ENCODE results near the gene FOXA3. TPM values are rescaled to one million over a fixed set of nuclear protein-coding genes. Genes with fewer than 3 reads are reported as not detected.

The FOXA3 gene
- total RNA-seq (2014; rRNA removed; shearing (Covaris generic)): 4.5 and 5.5 TPM in 2 replicates

DNA sequence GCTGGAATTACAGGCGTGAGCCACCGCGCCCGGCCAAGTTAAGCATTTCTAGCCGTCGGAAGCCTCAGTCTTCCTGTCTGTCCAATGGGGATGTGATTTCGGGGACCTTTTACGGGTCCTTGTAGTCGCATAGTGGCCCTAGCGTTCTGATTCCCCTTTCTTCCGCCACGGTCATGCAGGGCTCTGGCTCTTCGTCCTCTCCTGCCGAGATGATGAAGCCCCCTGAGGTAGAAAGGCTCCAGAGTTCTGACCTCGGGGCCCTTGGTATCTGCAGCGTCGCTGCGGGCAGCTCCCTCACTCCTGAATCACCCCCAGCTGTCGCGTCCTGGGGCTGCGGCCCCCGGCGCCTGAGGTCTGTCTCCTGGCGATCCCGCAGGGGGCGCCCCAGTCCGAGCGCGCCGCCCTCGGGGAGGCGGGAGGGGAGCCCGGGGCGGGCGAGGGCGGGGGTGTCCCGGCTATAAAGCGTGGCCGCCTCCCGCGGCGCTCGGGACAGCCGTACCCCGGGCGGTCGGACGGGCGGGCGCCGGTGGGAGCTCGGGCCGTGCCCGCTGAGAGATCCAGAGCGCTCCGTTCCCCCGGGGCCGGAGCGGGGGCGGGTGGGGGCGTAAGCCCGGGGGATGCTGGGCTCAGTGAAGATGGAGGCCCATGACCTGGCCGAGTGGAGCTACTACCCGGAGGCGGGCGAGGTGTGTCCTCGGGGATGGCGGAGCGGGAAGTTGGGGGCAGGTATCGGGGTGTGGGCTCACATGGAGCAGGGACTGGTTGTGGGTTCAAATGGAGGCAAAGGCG lies at the start of gene FOXA3:
FOXA3 (plus strand) TSS at position 487 of the 789 bp plus-strand sequence; CDS start at position 618, 131 bp downstream.
- in situ Hi-C loops (cut with HindIII; ENCODE audit: low sequenced_read_pairs): no loop called here
- DNase-seq (ENCODE audit: low spot score): no peak

DNA sequence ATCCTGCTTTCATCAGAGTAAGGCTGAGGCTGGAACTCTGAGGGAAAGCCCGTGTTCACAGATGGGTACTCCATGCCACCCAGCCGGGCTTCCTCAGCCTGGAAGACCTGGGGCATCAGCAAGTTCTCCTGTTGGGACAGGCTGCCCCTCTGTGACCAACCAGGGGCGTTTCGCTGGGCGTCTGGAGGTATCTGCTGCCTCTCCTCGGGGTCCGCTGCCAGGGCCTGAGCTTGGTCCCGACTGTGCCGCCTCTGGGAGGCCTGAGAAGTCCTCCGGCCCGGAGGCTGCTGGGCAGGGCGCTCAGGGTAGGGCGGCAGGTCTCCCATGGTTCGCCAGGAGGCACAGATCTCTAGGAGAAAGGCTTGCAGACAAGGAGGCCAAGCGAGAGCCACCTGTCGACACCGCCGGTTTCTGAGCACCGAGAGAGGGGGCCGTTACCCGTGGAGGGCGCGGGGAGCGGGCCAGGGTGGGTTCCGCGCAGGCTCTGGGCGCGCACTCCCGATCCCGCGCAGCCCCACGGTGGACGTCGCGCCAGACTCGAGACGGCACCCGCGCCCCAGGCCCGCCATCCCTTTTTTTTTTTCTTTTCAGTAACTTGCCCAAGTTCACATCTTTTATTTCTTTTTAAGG lies 49.2 kb upstream of the FOXA3 start, which contains the start of gene RSPH6A:
RSPH6A (minus strand) TSS at position 458 of the 630 bp plus-strand sequence; CDS start at position 326, 132 bp downstream.
- DNase-seq (ENCODE audit: low spot score): no peak
- in situ Hi-C loops (cut with HindIII; ENCODE audit: low sequenced_read_pairs): no loop called here

DNA sequence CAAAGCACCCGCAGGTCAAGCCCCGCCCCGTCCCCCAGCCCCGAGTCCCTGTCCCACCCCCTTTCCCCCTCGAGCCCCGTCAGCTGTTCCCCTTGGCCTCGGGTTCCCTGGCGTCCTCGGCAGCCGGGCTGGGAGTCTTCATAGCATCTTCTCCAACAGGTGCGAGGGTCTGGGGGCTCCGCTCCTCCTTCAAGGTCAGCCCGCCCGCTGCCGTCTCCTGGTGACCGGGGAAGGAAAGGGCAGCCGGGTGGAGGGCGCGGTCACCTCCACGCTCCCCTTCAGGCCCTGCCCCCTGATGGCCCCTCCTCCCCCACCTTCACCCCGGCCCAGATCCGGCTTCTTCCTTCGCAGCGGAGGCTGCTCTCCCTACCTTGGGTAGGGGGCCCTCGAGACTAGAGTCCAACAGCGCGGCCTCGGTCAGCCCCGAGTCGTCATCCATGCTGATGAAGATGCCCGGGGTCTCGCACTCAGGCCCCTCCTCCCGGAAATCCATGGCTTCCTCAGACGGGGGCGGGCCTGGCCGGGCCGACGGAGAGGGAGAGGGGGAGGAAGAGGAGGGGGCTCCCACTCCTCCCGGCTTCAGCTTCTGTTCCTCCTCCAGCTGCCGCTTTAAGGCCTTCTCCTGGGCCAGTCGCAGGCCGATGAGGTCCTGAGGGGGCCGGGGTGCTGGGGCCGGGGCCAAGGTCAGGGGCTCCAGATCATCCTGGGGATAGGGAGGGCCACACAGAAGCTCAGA lies 48.5 kb upstream of the FOXA3 start:
- in situ Hi-C loops (cut with HindIII; ENCODE audit: low sequenced_read_pairs): no loop called here
- no peak for DNase-seq (ENCODE audit: low spot score)

DNA sequence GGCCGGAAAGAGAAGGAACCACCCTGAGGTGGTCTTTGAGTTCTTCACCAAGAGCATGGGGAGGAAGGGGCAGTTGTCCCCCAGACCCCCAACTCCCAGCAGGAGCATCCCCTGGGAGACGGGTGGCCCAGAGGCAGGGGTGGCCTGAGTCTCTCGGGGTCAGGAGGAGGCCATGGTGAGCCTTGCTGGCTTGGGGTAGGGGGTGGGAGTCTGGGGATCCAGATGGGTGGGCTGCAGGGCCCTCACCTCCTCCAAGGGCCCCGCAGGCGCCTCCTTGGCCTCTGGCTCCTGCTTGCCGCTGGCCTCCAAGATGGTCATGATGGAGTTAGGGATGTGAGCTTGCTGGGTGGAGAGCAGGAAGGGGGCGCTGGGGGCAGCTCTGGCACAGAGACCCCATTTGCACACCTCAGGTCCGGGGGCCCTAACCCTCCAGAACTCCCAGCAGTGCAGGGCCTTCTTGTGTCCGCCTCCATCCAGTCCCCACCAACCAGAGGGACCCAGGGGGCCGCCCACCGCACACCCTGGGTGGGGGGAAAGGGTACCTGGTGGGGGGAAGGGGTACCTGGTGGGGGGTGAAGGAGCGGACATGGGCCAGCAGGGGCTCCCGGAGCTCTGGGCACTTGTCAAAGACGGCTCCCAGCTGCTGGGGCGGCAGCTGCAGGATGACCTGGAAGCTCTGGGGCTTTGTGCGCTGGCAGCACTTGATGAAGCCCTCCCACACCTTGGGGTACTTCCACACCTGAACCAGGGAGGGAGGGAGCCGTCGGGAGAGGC lies 47.7 kb upstream of the FOXA3 start:
- in situ Hi-C loops (cut with HindIII; ENCODE audit: low sequenced_read_pairs): no loop called here

DNA sequence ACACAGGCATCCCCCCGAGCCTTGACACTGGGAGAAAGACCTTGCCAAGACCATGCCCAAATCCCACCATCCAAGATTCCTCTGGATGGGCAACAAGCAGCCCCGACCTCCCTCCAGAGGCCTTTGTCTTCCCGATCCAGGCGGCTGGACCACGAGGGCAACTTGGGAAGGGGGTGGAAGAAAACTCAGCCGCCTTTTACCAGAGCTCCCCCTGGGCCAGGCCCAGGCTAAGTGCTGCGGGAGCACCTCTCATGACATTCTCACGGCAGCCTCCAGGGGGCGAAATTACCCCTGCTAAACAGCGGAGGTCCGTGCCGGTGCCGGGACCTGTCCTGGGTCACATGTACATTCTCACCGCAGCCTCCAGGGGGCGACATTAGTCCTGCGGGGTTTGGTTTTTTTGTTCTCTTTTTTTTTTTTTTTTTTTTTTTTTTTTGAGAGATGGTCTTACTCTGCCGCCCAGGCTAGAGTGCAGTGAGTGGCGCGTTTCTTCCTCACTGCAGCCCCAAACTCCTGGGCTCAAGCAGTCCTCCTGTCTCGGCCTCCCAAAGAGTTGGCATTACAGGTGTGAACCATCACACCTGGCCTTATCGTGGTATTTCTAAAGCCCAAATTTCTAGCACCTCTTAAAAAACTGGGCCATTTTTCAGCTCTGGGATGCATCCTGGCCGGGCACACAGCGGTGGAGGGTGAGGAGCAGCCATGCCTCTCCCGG lies 47.0 kb upstream of the FOXA3 start:
- in situ Hi-C loops (cut with HindIII; ENCODE audit: low sequenced_read_pairs): no loop called here

More for the DNA sequence above, 47.7 kb upstream of the FOXA3 start:
- no peak for DNase-seq (ENCODE audit: low spot score)

DNA sequence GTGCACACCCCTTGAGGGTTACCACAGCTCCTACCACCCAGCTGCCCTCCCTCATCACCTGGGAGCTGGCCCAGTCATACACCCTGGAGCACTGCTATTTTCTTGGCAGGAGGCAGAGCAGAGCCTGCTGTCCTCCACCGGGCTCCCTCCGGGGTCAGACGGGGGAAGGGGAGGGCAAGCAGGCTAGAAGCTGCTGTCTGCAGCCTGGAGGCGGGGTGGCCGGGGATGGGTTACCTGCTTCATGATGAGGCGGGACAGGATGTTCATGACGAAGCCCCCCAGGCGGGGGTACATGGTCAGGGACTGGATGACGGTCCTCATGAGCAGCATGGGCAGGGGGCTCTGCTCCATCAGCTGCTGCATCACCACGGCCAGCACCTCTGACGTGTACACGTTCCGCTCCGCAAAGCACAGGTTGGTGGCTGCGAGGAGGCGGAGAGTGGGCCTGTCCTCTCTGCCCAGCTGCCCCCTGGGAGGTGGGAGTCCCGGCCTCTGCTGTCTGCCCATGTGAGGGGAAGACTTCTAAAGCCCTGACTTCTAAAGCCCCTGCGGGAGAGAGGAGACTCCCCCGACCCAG lies 46.3 kb upstream of the FOXA3 start:
- in situ Hi-C loops (cut with HindIII; ENCODE audit: low sequenced_read_pairs): no loop called here
- no peak for DNase-seq (ENCODE audit: low spot score)

More for the DNA sequence above, 47.0 kb upstream of the FOXA3 start:
- DNase-seq (ENCODE audit: low spot score): peak; percentile 75

DNA sequence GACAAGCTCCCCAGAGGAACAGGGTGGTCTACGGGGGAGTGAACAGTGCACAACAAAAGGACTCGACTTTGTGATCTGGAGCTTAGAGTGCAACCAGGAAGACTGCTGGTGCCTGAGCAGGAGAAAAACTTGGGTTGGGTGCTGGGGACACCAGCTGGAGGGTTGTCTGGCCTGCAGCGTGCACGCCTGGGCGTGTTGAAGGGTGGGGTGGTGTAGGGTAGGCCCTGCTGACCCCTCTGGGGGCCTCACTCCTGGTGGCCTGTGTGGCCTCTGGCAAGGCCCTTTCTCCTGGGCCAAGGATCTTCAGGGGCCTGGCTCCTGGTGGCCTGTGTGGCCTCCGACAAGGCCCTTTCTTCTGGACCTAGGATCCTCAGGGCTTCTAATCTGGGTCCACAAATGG lies 44.4 kb upstream of the FOXA3 start:
- in situ Hi-C loops (cut with HindIII; ENCODE audit: low sequenced_read_pairs): no loop called here
- no peak for DNase-seq (ENCODE audit: low spot score)

DNA sequence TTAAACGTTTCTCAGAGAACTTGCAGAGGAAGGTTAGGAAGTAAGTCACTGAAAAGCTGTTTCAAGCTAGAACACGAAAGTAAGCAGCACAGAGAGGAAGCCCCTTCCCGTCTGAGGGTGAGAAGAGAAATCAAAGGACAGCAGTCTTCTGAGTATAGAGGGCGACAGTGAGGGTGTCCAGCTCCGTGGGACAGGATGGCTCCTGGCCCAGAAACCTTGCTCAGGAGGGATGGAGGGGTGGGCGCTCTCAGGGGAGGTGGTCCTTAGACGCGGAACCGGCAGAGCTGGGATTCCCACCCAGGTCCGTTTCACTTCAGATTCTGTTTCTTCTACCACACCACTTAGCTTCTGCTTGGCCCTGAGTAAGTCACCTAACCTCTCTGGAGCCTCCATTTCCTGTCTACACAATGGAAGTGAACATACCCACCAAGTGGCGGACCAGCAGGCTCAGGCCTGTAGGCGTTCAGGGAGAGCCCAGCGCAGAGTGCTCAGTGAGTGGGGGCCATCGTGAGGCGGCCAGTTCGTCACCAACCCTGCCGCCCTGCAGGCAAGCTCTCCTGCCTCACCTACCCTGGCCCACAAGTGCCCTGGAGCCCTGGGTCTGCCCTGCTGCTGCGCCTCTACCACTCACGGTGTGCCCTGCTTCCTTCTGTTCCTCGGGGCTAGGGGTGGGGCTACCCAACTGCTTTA lies 43.6 kb upstream of the FOXA3 start:
- DNase-seq (ENCODE audit: low spot score): no peak
- in situ Hi-C loops (cut with HindIII; ENCODE audit: low sequenced_read_pairs): no loop called here

DNA sequence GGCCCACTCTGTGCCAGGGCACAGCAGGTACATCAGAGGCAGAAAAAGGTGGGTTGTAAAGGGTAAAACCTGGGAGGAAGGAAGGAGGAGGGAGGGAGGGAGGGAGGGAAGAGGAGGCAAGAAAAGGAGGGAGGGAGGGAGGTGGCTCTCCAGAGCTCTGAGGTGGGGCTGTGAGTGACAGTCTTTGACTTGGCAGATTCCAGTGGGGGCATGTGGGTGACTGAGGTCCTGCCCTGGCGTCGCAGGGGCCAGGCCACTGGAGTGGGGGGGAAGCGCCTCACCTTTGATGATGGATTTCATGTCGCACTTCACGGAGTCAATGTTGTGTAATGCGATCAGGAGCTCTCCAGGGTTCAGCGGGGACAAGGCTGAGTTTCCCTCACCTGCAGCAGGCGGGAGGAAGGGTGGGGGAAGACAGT lies 43.0 kb upstream of the FOXA3 start:
- DNase-seq (ENCODE audit: low spot score): no peak
- in situ Hi-C loops (cut with HindIII; ENCODE audit: low sequenced_read_pairs): no loop called here

DNA sequence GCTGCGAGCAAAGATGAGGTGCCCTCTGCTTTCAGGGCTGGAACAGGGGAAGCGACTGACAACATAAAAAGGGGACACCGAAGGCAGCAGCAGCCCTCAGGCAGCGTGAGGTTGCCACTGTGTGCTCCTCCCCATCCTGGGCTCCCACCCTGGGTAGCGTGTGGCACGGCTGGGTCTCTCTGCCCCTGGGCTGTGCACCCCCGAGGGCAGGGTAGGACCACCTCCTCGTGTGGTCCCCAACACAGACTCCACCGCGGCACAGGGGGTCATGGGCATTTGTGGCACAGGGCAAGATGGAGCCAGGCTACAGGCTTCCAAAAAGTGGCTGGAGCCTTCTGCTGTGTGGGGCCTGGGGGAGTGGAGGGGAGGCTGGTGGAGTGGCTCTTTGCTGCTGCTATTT lies 42.6 kb upstream of the FOXA3 start:
- no peak for DNase-seq (ENCODE audit: low spot score)
- in situ Hi-C loops (cut with HindIII; ENCODE audit: low sequenced_read_pairs): no loop called here

DNA sequence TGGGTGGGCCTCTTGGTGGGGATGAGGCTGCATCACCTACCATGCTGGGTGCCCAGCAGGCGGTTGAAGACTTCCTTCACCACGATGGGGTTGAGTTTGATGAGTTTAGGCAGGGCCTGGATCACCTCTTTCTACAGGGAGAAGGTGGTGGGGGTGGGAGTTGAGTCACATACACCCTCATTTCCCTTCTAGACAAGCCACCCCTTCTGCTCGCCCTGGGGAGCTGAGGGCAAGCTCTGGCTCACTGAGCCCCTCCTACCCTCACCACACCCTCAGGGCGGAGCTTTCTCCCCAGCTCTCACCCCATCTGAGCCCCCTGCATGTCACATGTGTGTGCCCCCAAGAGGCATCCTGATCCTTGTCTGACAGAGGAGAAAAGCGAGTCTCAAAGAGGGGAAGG lies 41.4 kb upstream of the FOXA3 start:
- in situ Hi-C loops (cut with HindIII; ENCODE audit: low sequenced_read_pairs): no loop called here
- DNase-seq (ENCODE audit: low spot score): no peak

DNA sequence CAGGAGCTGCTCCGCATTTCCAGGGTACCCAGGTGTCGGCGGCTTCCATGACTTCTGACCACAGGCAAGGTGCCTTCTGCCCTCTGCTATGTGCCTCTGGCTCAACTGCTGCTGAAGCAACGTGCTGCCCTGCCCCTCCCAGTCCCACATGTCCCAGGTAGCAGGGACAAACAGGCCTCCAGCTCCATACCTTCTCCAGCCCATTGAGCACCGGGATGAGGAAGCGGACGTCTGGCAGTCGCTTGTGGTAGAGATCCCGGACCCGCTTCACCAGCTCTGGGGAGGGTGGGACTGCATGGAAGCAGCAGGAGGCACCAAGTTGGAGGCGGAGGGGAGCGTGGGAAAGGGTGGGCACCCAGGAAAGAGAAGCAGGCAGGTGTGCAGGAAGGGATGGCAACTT lies 40.9 kb upstream of the FOXA3 start:
- no peak for DNase-seq (ENCODE audit: low spot score)
- in situ Hi-C loops (cut with HindIII; ENCODE audit: low sequenced_read_pairs): no loop called here

DNA sequence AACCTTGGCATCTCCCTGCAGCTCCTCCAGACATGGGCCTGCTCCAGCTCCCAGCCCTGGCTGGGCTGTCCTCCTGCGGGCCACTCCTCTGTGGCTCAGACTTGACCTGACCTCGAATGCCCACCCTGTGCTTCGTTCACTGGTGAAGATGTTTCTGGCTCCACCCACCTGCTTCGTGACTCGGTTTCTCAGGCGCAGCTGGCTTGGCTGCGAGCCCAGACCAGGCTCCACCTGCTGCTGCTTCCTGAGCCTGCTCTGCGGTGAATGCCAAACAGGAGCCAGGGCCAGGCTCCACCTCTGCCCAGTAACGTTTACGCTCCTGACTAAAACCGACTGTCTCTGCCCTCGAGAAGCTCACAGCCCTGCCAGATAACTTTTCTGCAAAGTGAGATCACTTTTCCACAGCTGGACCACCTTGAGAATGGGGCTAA lies 40.1 kb upstream of the FOXA3 start:
- in situ Hi-C loops (cut with HindIII; ENCODE audit: low sequenced_read_pairs): no loop called here
- peak; percentile 14 for DNase-seq (ENCODE audit: low spot score)

DNA sequence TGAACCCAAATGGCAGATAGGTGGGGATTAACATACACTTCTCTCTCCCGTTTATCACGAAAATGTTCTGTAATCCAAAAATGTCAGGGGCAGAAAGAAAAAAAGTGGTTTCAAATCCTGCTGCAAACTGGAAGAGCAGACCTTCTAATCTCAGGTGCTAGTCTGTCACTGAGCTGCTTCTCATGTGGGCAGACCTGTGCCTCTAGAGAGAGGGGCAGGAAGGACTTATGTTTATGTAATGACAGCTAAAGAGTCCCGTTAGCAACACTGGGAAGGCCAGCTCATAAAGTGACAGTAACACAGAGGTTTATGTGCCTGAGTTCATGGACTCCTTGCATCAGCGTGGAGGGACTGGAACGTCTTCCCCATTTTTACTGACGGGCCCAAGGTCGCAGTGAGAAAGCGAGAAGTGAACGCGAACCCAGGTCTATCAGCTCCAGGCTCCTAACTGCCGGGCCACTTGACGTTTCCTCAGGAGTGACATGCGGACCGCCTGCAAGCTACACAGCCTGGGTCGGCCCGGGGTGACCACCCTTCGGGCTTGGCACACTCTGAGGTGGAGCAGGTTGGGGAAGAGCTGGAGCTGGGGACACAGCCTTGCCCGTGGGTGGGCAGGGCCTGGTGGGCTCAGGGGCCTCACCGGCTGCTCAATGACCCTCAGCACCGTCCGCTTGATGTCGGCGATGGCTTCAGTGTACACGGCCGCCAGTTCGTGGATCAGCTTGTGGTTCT lies 39.4 kb upstream of the FOXA3 start:
- no peak for DNase-seq (ENCODE audit: low spot score)
- in situ Hi-C loops (cut with HindIII; ENCODE audit: low sequenced_read_pairs): no loop called here

DNA sequence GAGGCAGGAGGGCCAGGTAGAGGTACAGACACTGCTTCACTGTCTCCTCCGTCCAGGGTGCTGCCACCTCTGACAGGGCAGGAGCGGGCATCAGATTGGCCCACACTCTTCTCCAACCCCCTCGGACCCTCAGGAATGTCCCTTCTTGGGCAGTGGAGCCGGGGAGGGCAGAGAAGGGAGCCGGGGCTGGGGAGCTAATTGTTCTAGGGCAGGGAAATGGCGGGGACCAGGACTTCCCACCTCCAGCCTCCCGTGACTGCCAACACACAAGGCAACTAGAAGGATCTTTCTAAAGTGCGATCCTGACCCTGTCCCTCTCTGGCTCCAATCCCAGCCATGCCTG lies 38.9 kb upstream of the FOXA3 start:
- no peak for DNase-seq (ENCODE audit: low spot score)
- in situ Hi-C loops (cut with HindIII; ENCODE audit: low sequenced_read_pairs): no loop called here

DNA sequence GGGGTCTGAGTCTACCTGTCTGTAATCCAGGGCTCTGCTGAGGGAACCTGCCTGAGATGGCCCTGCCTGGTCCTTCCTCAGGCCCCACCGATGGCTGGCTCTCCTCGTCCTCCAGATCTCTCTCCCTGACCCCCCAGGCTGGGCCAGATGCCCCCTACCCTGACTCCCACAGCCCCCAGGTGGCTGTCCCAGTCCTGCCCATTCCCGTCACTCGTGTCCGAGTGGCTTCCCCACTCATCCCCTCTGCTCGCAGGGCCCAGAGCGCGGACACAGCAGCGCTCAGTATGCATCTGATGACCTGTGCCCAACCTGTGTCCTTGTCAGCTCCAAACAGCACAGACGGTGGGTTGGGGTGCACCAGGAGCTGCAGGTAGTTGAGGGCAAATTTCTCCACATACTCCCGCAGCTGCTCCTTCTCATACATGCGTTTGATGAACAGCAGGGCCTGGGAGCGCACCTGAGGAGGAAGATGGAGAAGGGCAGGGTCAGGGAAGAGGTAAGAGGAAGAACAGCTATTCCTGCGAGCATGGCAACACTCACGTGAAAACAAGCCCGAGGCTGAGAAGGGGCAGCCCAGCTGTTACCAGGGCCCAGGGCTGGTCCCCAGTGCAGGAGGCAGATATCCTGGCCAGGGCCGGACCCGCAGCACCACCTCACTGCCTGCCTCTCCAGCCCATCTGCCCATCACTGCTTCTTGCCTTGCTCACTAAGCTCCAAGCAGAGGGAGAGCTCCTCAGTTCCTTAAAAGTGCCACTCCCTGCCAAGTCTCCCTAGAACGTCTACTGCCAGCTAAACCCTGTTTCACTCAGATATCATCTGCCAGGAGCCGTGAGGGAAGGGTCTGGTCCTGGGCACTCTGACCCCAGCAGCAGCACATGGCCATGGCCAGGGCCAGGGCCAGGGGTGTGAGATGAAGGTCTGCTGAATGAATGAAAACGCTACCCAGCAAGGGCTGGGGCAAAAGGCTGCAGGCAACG lies 37.9 kb upstream of the FOXA3 start:
- DNase-seq (ENCODE audit: low spot score): no peak
- in situ Hi-C loops (cut with HindIII; ENCODE audit: low sequenced_read_pairs): no loop called here
